Measurements from ENCODE around the gene SMCO2.

SMCO2 gene

GRCh38 chr12:27511723-27512045 lies 65.1 kb downstream of the SMCO2 start:
- no peak overlapping the region for H3K4me3 ChIP-seq (ENCODE audit: low read length)
- TF ChIP-seq, protein P1, sequence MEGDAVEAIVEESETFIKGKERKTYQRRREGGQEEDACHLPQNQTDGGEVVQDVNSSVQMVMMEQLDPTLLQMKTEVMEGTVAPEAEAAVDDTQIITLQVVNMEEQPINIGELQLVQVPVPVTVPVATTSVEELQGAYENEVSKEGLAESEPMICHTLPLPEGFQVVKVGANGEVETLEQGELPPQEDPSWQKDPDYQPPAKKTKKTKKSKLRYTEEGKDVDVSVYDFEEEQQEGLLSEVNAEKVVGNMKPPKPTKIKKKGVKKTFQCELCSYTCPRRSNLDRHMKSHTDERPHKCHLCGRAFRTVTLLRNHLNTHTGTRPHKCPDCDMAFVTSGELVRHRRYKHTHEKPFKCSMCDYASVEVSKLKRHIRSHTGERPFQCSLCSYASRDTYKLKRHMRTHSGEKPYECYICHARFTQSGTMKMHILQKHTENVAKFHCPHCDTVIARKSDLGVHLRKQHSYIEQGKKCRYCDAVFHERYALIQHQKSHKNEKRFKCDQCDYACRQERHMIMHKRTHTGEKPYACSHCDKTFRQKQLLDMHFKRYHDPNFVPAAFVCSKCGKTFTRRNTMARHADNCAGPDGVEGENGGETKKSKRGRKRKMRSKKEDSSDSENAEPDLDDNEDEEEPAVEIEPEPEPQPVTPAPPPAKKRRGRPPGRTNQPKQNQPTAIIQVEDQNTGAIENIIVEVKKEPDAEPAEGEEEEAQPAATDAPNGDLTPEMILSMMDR (IDR thresholded peaks at IDR 0.05; ENCODE audit: low read depth, low read length, poor library complexity, severe bottlenecking), result no peak
- TF ChIP-seq EZH2phosphoT487 (IDR thresholded peaks at IDR 0.05; ENCODE audit: borderline replicate concordance, low read length), result no peak
- H3K4me2 ChIP-seq (ENCODE audit: low read length), result no peak overlapping the region

DNA sequence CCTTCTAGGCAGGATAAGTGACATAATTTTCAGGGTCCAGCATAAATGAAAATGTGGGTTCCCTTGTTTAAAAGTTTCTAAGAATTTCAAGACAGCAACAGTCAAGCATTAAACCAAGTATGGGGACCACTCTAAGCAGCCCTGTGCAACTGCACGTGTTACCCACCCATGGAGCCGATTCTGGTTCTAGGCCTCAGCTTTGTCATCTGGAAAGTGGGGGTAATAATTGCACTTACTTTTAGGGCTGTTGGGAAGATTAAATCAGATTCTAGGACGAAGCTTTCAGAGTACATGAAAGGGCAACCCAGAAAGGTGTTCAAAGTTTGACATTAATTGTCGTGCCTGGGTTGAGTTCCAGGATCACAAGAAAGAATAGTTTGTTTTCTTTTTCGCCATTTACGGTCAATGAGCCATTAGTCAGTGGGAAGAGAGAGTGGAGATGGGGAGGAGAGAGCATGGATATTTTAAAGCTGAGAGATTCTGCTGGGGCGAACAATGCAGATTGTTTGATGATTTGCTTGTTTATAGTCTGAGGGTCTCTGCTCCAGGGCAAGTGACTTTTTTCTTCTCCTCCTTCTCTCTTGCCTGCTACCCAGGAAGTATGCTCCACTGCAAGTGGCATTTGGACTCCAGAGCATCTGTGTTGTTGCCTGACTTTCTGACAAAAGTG lies 66.8 kb downstream of the SMCO2 start:
- H3K79me2 ChIP-seq (ENCODE audit: control insufficient read depth, low read length), result no peaks in the 10 kb centered on the region
- no peaks in the 10 kb centered on the region for H3K36me3 ChIP-seq (ENCODE audit: control insufficient read depth, low read length)
- no peaks in the 10 kb centered on the region for H3F3A ChIP-seq (ENCODE audit: control insufficient read depth, insufficient read depth)
- no peak overlapping the region for H3K4me2 ChIP-seq (ENCODE audit: low read length)
- no peaks in the 10 kb centered on the region; the same call in 1 of the 2 replicates for H3K27me3 ChIP-seq (ENCODE audit: control insufficient read depth, low read length)
- no peaks in the 10 kb centered on the region for H3K4me1 ChIP-seq (ENCODE audit: control insufficient read depth, low read length)
- H3K4me3 ChIP-seq (ENCODE audit: low read length), result no peak overlapping the region
- H4K20me1 ChIP-seq (ENCODE audit: control insufficient read depth, insufficient read depth, low read depth, low read length), result no peaks in the 10 kb centered on the region
- no peaks in the 10 kb centered on the region for H3K9me2 ChIP-seq (replicated peaks; ENCODE audit: control insufficient read depth, low read length)
- no peaks in the 10 kb centered on the region for H3K9me3 ChIP-seq (ENCODE audit: control insufficient read depth, insufficient read depth, low read length)
- no peak for TF ChIP-seq EZH2phosphoT487 (IDR thresholded peaks at IDR 0.05; ENCODE audit: borderline replicate concordance, low read length)
- TF ChIP-seq, protein P1 (IDR thresholded peaks at IDR 0.05; ENCODE audit: low read depth, low read length, poor library complexity, severe bottlenecking), result no peak
- no peak overlapping the region for H3K27ac ChIP-seq (ENCODE audit: low read depth, low read length)

More at GRCh38 chr12:27511723-27512045, 65.1 kb downstream of the SMCO2 start:
- Histone ChIP-seq H3F3A (ENCODE audit: control insufficient read depth, insufficient read depth) (no peaks in the 10 kb centered on the region), H3K4me1 (ENCODE audit: control insufficient read depth, low read length) (no peaks in the 10 kb centered on the region), H4K20me1 (ENCODE audit: control insufficient read depth, insufficient read depth, low read depth, low read length) (no peaks in the 10 kb centered on the region), H3K9me3 (ENCODE audit: control insufficient read depth, insufficient read depth, low read length) (peaks cover under 1% of the 10 kb centered on the region; the same call in 1 of the 2 replicates), H3K27me3 (ENCODE audit: control insufficient read depth, low read length) (no peaks in the 10 kb centered on the region; the same call in 1 of the 2 replicates), H3K79me2 (ENCODE audit: control insufficient read depth, low read length) (no peaks in the 10 kb centered on the region), H3K9me2 (replicated peaks; ENCODE audit: control insufficient read depth, low read length) (no peaks in the 10 kb centered on the region), H3K36me3 (ENCODE audit: control insufficient read depth, low read length) (no peaks in the 10 kb centered on the region), H3K27ac (ENCODE audit: low read depth, low read length) (no peak overlapping the region)

DNA sequence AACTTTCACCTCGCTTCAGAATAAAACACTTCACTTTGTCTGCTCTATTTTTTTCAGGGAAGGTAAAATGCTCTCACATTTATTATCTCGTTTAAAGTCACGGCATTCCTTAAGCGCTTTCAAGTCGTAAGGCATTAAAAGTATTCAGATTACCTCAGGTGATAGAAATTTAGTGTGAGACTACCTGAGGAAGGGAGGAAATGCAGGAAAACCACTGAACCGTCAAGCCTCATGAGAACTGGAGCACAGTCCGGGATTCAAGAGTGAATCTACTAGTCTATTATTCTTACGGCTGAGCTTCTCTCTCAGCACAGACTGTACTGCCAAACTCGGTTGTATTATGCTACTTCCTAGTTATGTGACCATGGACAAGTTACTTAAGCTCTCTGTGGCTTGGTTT lies 69.1 kb downstream of the SMCO2 start:
- Histone ChIP-seq H3K79me2 (ENCODE audit: control insufficient read depth, low read length) (no peaks in the 10 kb centered on the region), H3K9me3 (ENCODE audit: control insufficient read depth, insufficient read depth, low read length) (no peaks in the 10 kb centered on the region), H3K36me3 (ENCODE audit: control insufficient read depth, low read length) (no peaks in the 10 kb centered on the region), H3K9me2 (replicated peaks; ENCODE audit: control insufficient read depth, low read length) (no peaks in the 10 kb centered on the region), H3K27me3 (ENCODE audit: control insufficient read depth, low read length) (peaks cover 4% of the 10 kb centered on the region; the same call in 1 of the 2 replicates), H3F3A (ENCODE audit: control insufficient read depth, insufficient read depth) (no peaks in the 10 kb centered on the region), H3K27ac (ENCODE audit: low read depth, low read length) (no peak overlapping the region), H3K4me2 (ENCODE audit: low read length) (no peak overlapping the region), H4K20me1 (ENCODE audit: control insufficient read depth, insufficient read depth, low read depth, low read length) (no peaks in the 10 kb centered on the region), H3K4me1 (ENCODE audit: control insufficient read depth, low read length) (no peaks in the 10 kb centered on the region), H3K4me3 (ENCODE audit: low read length) (no peak overlapping the region)
- TF ChIP-seq EZH2phosphoT487 (IDR thresholded peaks at IDR 0.05; ENCODE audit: borderline replicate concordance, low read length), result no peak
- TF ChIP-seq, protein P1 (IDR thresholded peaks at IDR 0.05; ENCODE audit: low read depth, low read length, poor library complexity, severe bottlenecking), result no peak
